SK-N-SH treated with all-trans-retinoic acid at 6 μM for 48 hours (cell line): ENCODE data around the gene TANC1.

ENCODE experiments used
- ARNTL ChIP-seq: fragments of 450-650 bp; formaldehyde crosslinking; IDR thresholded peaks from 2 replicates; pipeline ENCODE4 v1.5.0; 2020; ENCODE audit warnings: low read depth, mild to moderate bottlenecking, moderate library complexity, borderline replicate concordance
- CREB5 ChIP-seq: fragments of 250-450 bp; sonication (Bioruptor Pico); IDR thresholded peaks from 2 replicates; pipeline ENCODE4 v1.5.1; 2020; ENCODE audit warnings: low read depth, mild to moderate bottlenecking, moderate library complexity
- RARB ChIP-seq: fragments of 250-450 bp; sonication (Bioruptor Pico); IDR thresholded peaks from 2 replicates; pipeline ENCODE4 v1.8.0; 2021; ENCODE audit warnings: mild to moderate bottlenecking, moderate library complexity
- TCF4 ChIP-seq: fragments of 250-450 bp; sonication (Bioruptor Pico); IDR thresholded peaks from 2 replicates; pipeline ENCODE4 v1.8.0; 2021; ENCODE audit warnings: mild to moderate bottlenecking, moderate library complexity, borderline replicate concordance
- ZNF70 ChIP-seq: fragments of 450-650 bp; formaldehyde crosslinking; IDR thresholded peaks from 2 replicates; pipeline ENCODE4 v1.5.0; 2020; ENCODE audit warnings: mild to moderate bottlenecking, moderate library complexity

GRCh38 chr2:159232456-159233170, 264.2 kb downstream of the TANC1 start:
- TF ChIP-seq ZNF70 (CRISPR knock-in tag) (no peak), ARNTL (CRISPR knock-in tag) (no peak), TCF4 (no peak), CREB5 (CRISPR knock-in tag) (no peak), RARB (CRISPR knock-in tag) (no peak)
